ENCODE data around the gene ART4.

ART4 gene

GRCh38 chr12:14780859-14781258, 62.5 kb downstream of the ART4 start:
- DNase-seq, result no peak
- Histone ChIP-seq H3K27ac (no peak overlapping the region), H3K27me3 (replicated peaks) (no peaks in the 10 kb centered on the region), H3K4me3 (ENCODE audit: low read depth, low read length) (no peak overlapping the region), H3K36me3 (replicated peaks) (peaks cover 8% of the 10 kb centered on the region)
- in situ Hi-C loops (cut with HindIII; ENCODE audit: low pct_ligation_motif_present, low sequenced_read_pairs), result no loop called here
- TF ChIP-seq CTCF (IDR thresholded peaks at IDR 0.05; ENCODE audit: low read depth, low read length, missing control alignments), result no peak

GRCh38 chr12:14779834-14780233, 63.5 kb downstream of the ART4 start:
- Histone ChIP-seq H3K27me3 (replicated peaks) (no peaks in the 10 kb centered on the region), H3K36me3 (replicated peaks) (no peaks in the 10 kb centered on the region), H3K27ac (no peak overlapping the region), H3K4me3 (ENCODE audit: low read depth, low read length) (no peak overlapping the region)
- TF ChIP-seq CTCF (IDR thresholded peaks at IDR 0.05; ENCODE audit: low read depth, low read length, missing control alignments), result no peak
- DNase-seq, result peak; percentile 26
- in situ Hi-C loops (cut with HindIII; ENCODE audit: low pct_ligation_motif_present, low sequenced_read_pairs), result no loop called here

GRCh38 chr12:14777271-14777670, 66.1 kb downstream of the ART4 start:
- in situ Hi-C loops (cut with HindIII; ENCODE audit: low pct_ligation_motif_present, low sequenced_read_pairs), result no loop called here
- DNase-seq, result no peak
- Histone ChIP-seq H3K4me3 (ENCODE audit: low read depth, low read length) (no peak overlapping the region), H3K36me3 (replicated peaks) (no peaks in the 10 kb centered on the region), H3K27me3 (replicated peaks) (no peaks in the 10 kb centered on the region), H3K27ac (no peak overlapping the region)
- TF ChIP-seq CTCF (IDR thresholded peaks at IDR 0.05; ENCODE audit: low read depth, low read length, missing control alignments), result no peak

GRCh38 chr12:14776236-14776961, 66.9 kb downstream of the ART4 start:
- Histone ChIP-seq H3K27ac (peak overlapping the region; percentile 72), H3K36me3 (replicated peaks) (no peaks in the 10 kb centered on the region), H3K4me3 (ENCODE audit: low read depth, low read length) (no peak overlapping the region), H3K27me3 (replicated peaks) (no peaks in the 10 kb centered on the region)
- DNase-seq, result no peak
- in situ Hi-C loops (cut with HindIII; ENCODE audit: low pct_ligation_motif_present, low sequenced_read_pairs), result no loop called here
- peak; percentile 7 for TF ChIP-seq CTCF (IDR thresholded peaks at IDR 0.05; ENCODE audit: low read depth, low read length, missing control alignments)

GRCh38 chr12:14775636-14775980, 67.7 kb downstream of the ART4 start:
- H3K27me3 ChIP-seq (replicated peaks), result no peaks in the 10 kb centered on the region
- TF ChIP-seq CTCF (IDR thresholded peaks at IDR 0.05; ENCODE audit: low read depth, low read length, missing control alignments), result no peak
- H3K27ac ChIP-seq, result peak overlapping the region; percentile 72
- H3K4me3 ChIP-seq (ENCODE audit: low read depth, low read length), result peak overlapping the region; percentile 94
- in situ Hi-C loops (cut with HindIII; ENCODE audit: low pct_ligation_motif_present, low sequenced_read_pairs), result no loop called here
- no peaks in the 10 kb centered on the region for H3K36me3 ChIP-seq (replicated peaks)
- peak; percentile 24 for DNase-seq
